HG03060 (cell line): ENCODE results near the gene DOLK.

ENCODE experiments used
- ATAC-seq: cut with Tn5 transposase; IDR thresholded peaks from one replicate; pipeline ENCODE4 v1.9.1; 2021; ENCODE audit warnings: low read depth, moderate number of reproducible peaks; ENCODE audit not compliant: unreplicated experiment

DOLK gene

GRCh38 chr9:128910906-128911305, 36.5 kb downstream of the DOLK start:
- no peak for ATAC-seq

GRCh38 chr9:128909859-128910258, 37.5 kb downstream of the DOLK start:
- no peak for ATAC-seq

GRCh38 chr9:128908372-128908771, 39.0 kb downstream of the DOLK start:
- ATAC-seq, result no peak

- ATAC-seq, result no peak
Measured at GRCh38 chr9:128906741-128907140, 40.7 kb downstream of the DOLK start.

GRCh38 chr9:128905964-128906363, 41.4 kb downstream of the DOLK start:
- no peak for ATAC-seq

- ATAC-seq, result no peak
Measured at GRCh38 chr9:128903871-128904620, 43.4 kb downstream of the DOLK start.

- no peak for ATAC-seq
Measured at GRCh38 chr9:128903079-128903461, 44.3 kb downstream of the DOLK start.

GRCh38 chr9:128902351-128903078, 44.9 kb downstream of the DOLK start:
- ATAC-seq, result no peak

- no peak for ATAC-seq
Measured at GRCh38 chr9:128901822-128902221, 45.6 kb downstream of the DOLK start.

- ATAC-seq, result no peak
Measured at GRCh38 chr9:128901379-128901778, 46.0 kb downstream of the DOLK start.

GRCh38 chr9:128899566-128900322, 47.7 kb downstream of the DOLK start:
- no peak for ATAC-seq

GRCh38 chr9:128898845-128899565, 48.4 kb downstream of the DOLK start:
- ATAC-seq, result no peak

- no peak for ATAC-seq
Measured at GRCh38 chr9:128898382-128898781, 49.0 kb downstream of the DOLK start.

- ATAC-seq, result no peak
Measured at GRCh38 chr9:128895556-128895955, 51.8 kb downstream of the DOLK start.
